Measurements from ENCODE around the gene FADS1. TPM values are rescaled to one million over a fixed set of nuclear protein-coding genes. Genes with fewer than 3 reads are reported as not detected.

The FADS1 gene
- total RNA-seq (2014; rRNA removed; shearing (Covaris generic)) (not detected in 2 replicates), total RNA-seq (2022) (not detected in 2 replicates), Bru-seq, nascent RNA (percentile 12 among the genes with signal in this experiment), BruChase-seq, experiment 1, labeled RNA remaining after a 6-hour chase (percentile 20 among the genes with signal in this experiment), BruChase-seq, experiment 2, labeled RNA remaining after a 2-hour chase (percentile 16 among the genes with signal in this experiment)
- long read RNA-seq, partial matches to known transcripts, result 0 of 5 reads
- long read RNA-seq, other reads (novel, unspliced or antisense), result 5 of 5 reads

GRCh38 chr11:61816736-61817455, at the start of gene FADS1:
TSS of gene FADS1 (minus strand) at chr11:61817003. CDS start at chr11:61816929, 74 bp downstream.
- Histone ChIP-seq H3K27ac (ENCODE audit: low read depth, low read length, poor library complexity, severe bottlenecking) (no peak within 1 kb of the TSS), H3K9me3 (ENCODE audit: low read length) (no peaks in the 10 kb centered on the region), H3K4me2 (ENCODE audit: low read length) (peak within 1 kb of the TSS; percentile 54; the same call in 1 of the 2 replicates), H3K79me2 (ENCODE audit: insufficient read depth, low read depth, low read length) (no peaks in the 10 kb centered on the region), H2AFZ (ENCODE audit: low read length) (no peak within 1 kb of the TSS), H3K4me1 (ENCODE audit: insufficient read depth, low read length, poor library complexity, severe bottlenecking) (no peaks in the 10 kb centered on the region), H4K20me1 (ENCODE audit: insufficient read depth, low read length) (no peaks in the 10 kb centered on the region), H3K36me3 (ENCODE audit: insufficient read depth, low read length) (no peaks in the 10 kb centered on the region), H3K4me3 (ENCODE audit: low read depth, low read length, poor library complexity, severe bottlenecking) (no peak within 1 kb of the TSS), H3K9me2 (ENCODE audit: insufficient read depth, low read length) (no peaks in the 10 kb centered on the region)
- TF ChIP-seq EZH2phosphoT487 (IDR thresholded peaks at IDR 0.05; ENCODE audit: borderline replicate concordance, low read depth, low read length), result no peak
- TF ChIP-seq, protein P1, sequence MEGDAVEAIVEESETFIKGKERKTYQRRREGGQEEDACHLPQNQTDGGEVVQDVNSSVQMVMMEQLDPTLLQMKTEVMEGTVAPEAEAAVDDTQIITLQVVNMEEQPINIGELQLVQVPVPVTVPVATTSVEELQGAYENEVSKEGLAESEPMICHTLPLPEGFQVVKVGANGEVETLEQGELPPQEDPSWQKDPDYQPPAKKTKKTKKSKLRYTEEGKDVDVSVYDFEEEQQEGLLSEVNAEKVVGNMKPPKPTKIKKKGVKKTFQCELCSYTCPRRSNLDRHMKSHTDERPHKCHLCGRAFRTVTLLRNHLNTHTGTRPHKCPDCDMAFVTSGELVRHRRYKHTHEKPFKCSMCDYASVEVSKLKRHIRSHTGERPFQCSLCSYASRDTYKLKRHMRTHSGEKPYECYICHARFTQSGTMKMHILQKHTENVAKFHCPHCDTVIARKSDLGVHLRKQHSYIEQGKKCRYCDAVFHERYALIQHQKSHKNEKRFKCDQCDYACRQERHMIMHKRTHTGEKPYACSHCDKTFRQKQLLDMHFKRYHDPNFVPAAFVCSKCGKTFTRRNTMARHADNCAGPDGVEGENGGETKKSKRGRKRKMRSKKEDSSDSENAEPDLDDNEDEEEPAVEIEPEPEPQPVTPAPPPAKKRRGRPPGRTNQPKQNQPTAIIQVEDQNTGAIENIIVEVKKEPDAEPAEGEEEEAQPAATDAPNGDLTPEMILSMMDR (conservative IDR thresholded peaks at IDR 0.05; ENCODE audit: low read length), result no peak; the same call in 1 of the 2 replicates
- BruUV-seq (replicated peaks), result no TSS peak
- ChIA-PET POLR2A (no interaction called here), CTCF (ENCODE audit: unreplicated experiment) (no interaction called here)
- intact Hi-C loops (cut with micrococcal nuclease; ENCODE audit: unreplicated experiment), result no loop called here
- no peak for DNase-seq (ENCODE audit: low spot score)

DNA sequence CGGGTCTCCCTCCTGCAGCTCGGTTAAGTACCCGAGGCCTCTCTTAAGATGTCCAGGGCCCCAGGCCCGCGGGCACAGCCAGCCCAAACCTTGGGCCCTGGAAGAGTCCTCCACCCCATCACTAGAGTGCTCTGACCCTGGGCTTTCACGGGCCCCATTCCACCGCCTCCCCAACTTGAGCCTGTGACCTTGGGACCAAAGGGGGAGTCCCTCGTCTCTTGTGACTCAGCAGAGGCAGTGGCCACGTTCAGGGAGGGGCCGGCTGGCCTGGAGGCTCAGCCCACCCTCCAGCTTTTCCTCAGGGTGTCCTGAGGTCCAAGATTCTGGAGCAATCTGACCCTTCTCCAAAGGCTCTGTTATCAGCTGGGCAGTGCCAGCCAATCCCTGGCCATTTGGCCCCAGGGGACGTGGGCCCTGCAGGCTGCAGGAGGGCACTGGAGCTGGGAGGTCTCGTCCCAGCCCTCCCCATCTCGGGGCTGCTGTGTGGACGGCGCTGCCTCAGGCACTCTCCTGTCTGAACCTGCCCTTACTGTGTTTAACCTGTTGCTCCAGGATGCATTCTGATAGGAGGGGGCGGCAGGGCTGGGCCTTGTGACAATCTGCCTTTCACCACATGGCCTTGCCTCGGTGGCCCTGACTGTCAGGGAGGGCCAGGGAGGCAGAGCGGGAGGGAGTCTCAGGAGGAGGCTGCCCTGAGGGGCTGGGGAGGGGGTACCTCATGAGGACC, 49.6 kb upstream of the FADS1 start:
- H3K27ac ChIP-seq (ENCODE audit: low read depth, low read length, poor library complexity, severe bottlenecking), result no peak overlapping the region
- no peaks in the 10 kb centered on the region for H3K9me3 ChIP-seq (ENCODE audit: low read length)
- peaks cover 7% of the 10 kb centered on the region for H3K4me1 ChIP-seq (ENCODE audit: insufficient read depth, low read length, poor library complexity, severe bottlenecking)
- no peak overlapping the region for H2AFZ ChIP-seq (ENCODE audit: low read length)
- ChIA-PET CTCF (ENCODE audit: unreplicated experiment) (interaction anchor here (1.0 kb wide), 1 partner anchor 15 kb away, joined by 4 read pairs; no protein-coding TSS in a partner anchor), POLR2A (no interaction called here)
- H3K4me2 ChIP-seq (ENCODE audit: low read length), result no peak overlapping the region
- no peak for DNase-seq (ENCODE audit: low spot score)
- H3K79me2 ChIP-seq (ENCODE audit: insufficient read depth, low read depth, low read length), result no peaks in the 10 kb centered on the region
- TF ChIP-seq EZH2phosphoT487 (IDR thresholded peaks at IDR 0.05; ENCODE audit: borderline replicate concordance, low read depth, low read length), result no peak
- TF ChIP-seq, protein P1 (conservative IDR thresholded peaks at IDR 0.05; ENCODE audit: low read length), result no peak
- no peaks in the 10 kb centered on the region for H3K9me2 ChIP-seq (ENCODE audit: insufficient read depth, low read length)
- no TSS peak for BruUV-seq (replicated peaks)
- no peak overlapping the region for H3K4me3 ChIP-seq (ENCODE audit: low read depth, low read length, poor library complexity, severe bottlenecking)
- intact Hi-C loops (cut with micrococcal nuclease; ENCODE audit: unreplicated experiment), result no loop called here
- no peaks in the 10 kb centered on the region for H3K36me3 ChIP-seq (ENCODE audit: insufficient read depth, low read length)
- no peaks in the 10 kb centered on the region for H4K20me1 ChIP-seq (ENCODE audit: insufficient read depth, low read length)

Data from OCI-LY7 (cell line).